T-cell (primary cell): ENCODE results near the gene DIS3L. TPM values are rescaled to one million over a fixed set of nuclear protein-coding genes. Genes with fewer than 3 reads are reported as not detected.

Source experiments
- ATAC-seq, 4 experiments: fragments of 200-7000 bp in 3 of 4; fragments of 150-1000 bp in 1 of 4; cut with Tn5 transposase; replicated peaks in 1 of 4; 1 replicate in 3 of 4; 2 replicates in 1 of 4; pipeline ENCODE4 v1.10.0; 2021; ENCODE audit warnings: moderate library complexity in 3 of 4, mild to moderate bottlenecking in 2 of 4, moderate number of reproducible peaks in 1 of 4
- CTCF ChIA-PET, 2 donors: fragments of 300-600 bp; sonication (Branson Sonifier 250); formaldehyde crosslinking; loops; one replicate each; lab custom pipeline; 2022; ENCODE audit warnings: antibody characterized with exemption in 2 of 2; lab: Charles Lee
- POLR2A ChIA-PET, 2 donors: fragments of 300-600 bp; sonication (Branson Sonifier 250); formaldehyde crosslinking; loops; one replicate each; lab custom pipeline; 2022; ENCODE audit warnings: antibody characterized with exemption in 2 of 2; lab: Charles Lee
- DNase-seq, 35 experiments: peaks; one replicate each; pipeline versions ENCODE4 v3.0.0 to v3.0.0-alpha.2; 2013 to 2023
- H3K27ac ChIP-seq: one replicate; pipeline ENCODE4 v1.5.1; 2013; ENCODE audit warnings: low read length
- H3K27me3 ChIP-seq, 2 experiments: replicated peaks in 1 of 2; 1 replicate in 1 of 2; 2 replicates in 1 of 2; pipeline versions ENCODE4 v1.6.1 to v1.7.0; 2013; ENCODE audit warnings: low read length in 1 of 2, mixed read lengths in 1 of 2; ENCODE audit not compliant: control insufficient read depth in 2 of 2, insufficient read depth in 2 of 2; ENCODE audit errors: extremely low read depth in 1 of 2
- H3K36me3 ChIP-seq, 2 donors: 1 replicate in 1 of 2; 2 replicates in 1 of 2; pipeline versions ENCODE4 v1.6.1 to v1.7.0; 2013; ENCODE audit warnings: low read length in 1 of 2; ENCODE audit not compliant: control insufficient read depth in 2 of 2, insufficient read depth in 1 of 2; ENCODE audit errors: extremely low read depth in 1 of 2
- H3K4me1 ChIP-seq, 2 experiments: 1 replicate in 1 of 2; 2 replicates in 1 of 2; pipeline versions ENCODE4 v1.6.1 to v1.7.0; 2013; ENCODE audit warnings: low read length in 2 of 2, mixed read lengths in 1 of 2; ENCODE audit not compliant: insufficient read depth in 2 of 2, control insufficient read depth in 1 of 2; ENCODE audit errors: extremely low read depth in 1 of 2
- H3K4me3 ChIP-seq, 2 donors: 1 replicate in 1 of 2; 2 replicates in 1 of 2; pipeline versions ENCODE4 v1.5.1 to v1.7.0; 2013; ENCODE audit warnings: mild to moderate bottlenecking in 2 of 2, low read length in 1 of 2, moderate library complexity in 1 of 2; ENCODE audit not compliant: control insufficient read depth in 1 of 2; ENCODE audit errors: extremely low read depth in 1 of 2
- H3K9me3 ChIP-seq: 2 replicates; pipeline ENCODE4 v1.7.0; 2013
- H3K27ac Mint-ChIP-seq, 2 donors: one replicate each; pipeline ENCODE4 v1.8.0; 2020 to 2021; ENCODE audit warnings: mild to moderate bottlenecking in 2 of 2, mixed read lengths in 2 of 2
- H3K27me3 Mint-ChIP-seq, 2 donors: one replicate each; pipeline ENCODE4 v1.8.0; 2021 to 2022; ENCODE audit warnings: mixed read lengths in 2 of 2
- H3K36me3 Mint-ChIP-seq: one replicate; pipeline ENCODE4 v1.8.0; 2021; ENCODE audit warnings: mixed read lengths
- H3K4me1 Mint-ChIP-seq, 3 donors: one replicate each; pipeline ENCODE4 v1.8.0; 2020 to 2022; ENCODE audit warnings: mixed read lengths in 3 of 3, mild to moderate bottlenecking in 1 of 3
- H3K4me3 Mint-ChIP-seq, 3 donors: one replicate each; pipeline ENCODE4 v1.8.0; 2020 to 2022; ENCODE audit warnings: mild to moderate bottlenecking in 3 of 3, mixed read lengths in 3 of 3, moderate library complexity in 3 of 3
- H3K9me3 Mint-ChIP-seq, 3 donors: one replicate each; pipeline ENCODE4 v1.8.0; 2020 to 2022; ENCODE audit warnings: mixed read lengths in 3 of 3
- WGBS: methylation state at CpG from one replicate; pipeline ENCODE4 v1.1.5; 2013; ENCODE audit warnings: missing lambda C conversion rate; ENCODE audit not compliant: insufficient coverage; 5-methylcytosine and 5-hydroxymethylcytosine counted together
- total RNA-seq, 35 experiments: library from RNA in 6 of 35; stranded (reverse) in 6 of 35; fragments of 120-200 nt in 1 of 35; gene quantifications; one replicate each; pipeline versions ENCODE4 v1.2.1 to v1.2.4 and lab custom pipeline; 2013 to 2026

DIS3L gene
- total RNA-seq, 5 donors from 2014 or later (not counting 1 experiment from before 2014, with no cell fraction given), result 29.9 to 36.9 (median 30.2) TPM

GRCh38 chr15:66251790-66252684, 41.3 kb upstream of the DIS3L start:
- H3K4me3 Mint-ChIP-seq, result peak overlapping the region; percentile 73 to 79 (median 75)
- no peak overlapping the region for H3K27ac Mint-ChIP-seq
- H3K27me3 ChIP-seq, result peaks cover 27 to 56% of the 10 kb centered on the region in 2 experiments
- no peaks in the 10 kb centered on the region for H3K36me3 Mint-ChIP-seq
- H3K9me3 Mint-ChIP-seq, result no peaks in the 10 kb centered on the region
- H3K4me1 ChIP-seq, result peaks cover 6 to 34% of the 10 kb centered on the region in 2 experiments
- ATAC-seq (peak; percentile 63 to 75 (median 66)), DNase-seq (peak in 26 of 35 experiments; percentile 4 to 58 (median 28))
- H3K4me3 ChIP-seq, result peak overlapping the region; percentile 38 to 85
- peaks cover 10 to 27% (median 20%) of the 10 kb centered on the region in 3 donors for H3K4me1 Mint-ChIP-seq
- CTCF ChIA-PET, result no interaction called here
- no peaks in the 10 kb centered on the region for H3K36me3 ChIP-seq
- 6% methylated on average over 37 of the region's 72 CpGs for WGBS
- POLR2A ChIA-PET, result no interaction called here
- no peaks in the 10 kb centered on the region for H3K9me3 ChIP-seq
- H3K27me3 Mint-ChIP-seq, result peaks cover 40 to 75% of the 10 kb centered on the region in 2 donors
- H3K27ac ChIP-seq, result no peak overlapping the region

GRCh38 chr15:66252685-66253417, 40.5 kb upstream of the DIS3L start:
- CTCF ChIA-PET, result interaction anchor here in 1 of 2 donors (0.6 kb wide), 1 partner anchor 154 kb away, joined by 3 read pairs; no protein-coding TSS in a partner anchor

GRCh38 chr15:66253418-66254088, 39.8 kb upstream of the DIS3L start, which contains the start of gene MEGF11:
TSS of gene MEGF11 (minus strand) at chr15:66253750. CDS start at chr15:66128403, 125,347 bp downstream.
- Mint-ChIP-seq H3K4me1 (peaks cover 10 to 27% (median 20%) of the 10 kb centered on the region in 3 donors), H3K27me3 (peaks cover 41 to 72% of the 10 kb centered on the region in 2 donors), H3K9me3 (no peaks in the 10 kb centered on the region), H3K27ac (peak within 1 kb of the TSS in 1 of 2 donors; percentile 68), H3K4me3 (peak within 1 kb of the TSS; percentile 73 to 83 (median 77)), H3K36me3 (no peaks in the 10 kb centered on the region)
- Histone ChIP-seq H3K9me3 (no peaks in the 10 kb centered on the region), H3K4me3 (peak within 1 kb of the TSS; percentile 38 to 85), H3K27me3 (peaks cover 34 to 53% of the 10 kb centered on the region in 2 experiments), H3K27ac (no peak within 1 kb of the TSS), H3K36me3 (no peaks in the 10 kb centered on the region), H3K4me1 (peaks cover 6 to 34% of the 10 kb centered on the region in 2 experiments)
- WGBS, result 1% methylated on average over 63 of the region's 64 CpGs
- ATAC-seq (peak in 1 of 4 experiments; percentile 8), DNase-seq (peak in 1 of 35 experiments; percentile 10)
- ChIA-PET CTCF (interaction anchor here in 1 of 2 donors (0.6 kb wide), 1 partner anchor 154 kb away, joined by 3 read pairs; no protein-coding TSS in a partner anchor), POLR2A (no interaction called here)

More at GRCh38 chr15:66252685-66253417, 40.5 kb upstream of the DIS3L start:
- H3K4me1 Mint-ChIP-seq, result peaks cover 10 to 27% (median 20%) of the 10 kb centered on the region in 3 donors
- Histone ChIP-seq H3K4me1 (peaks cover 6 to 34% of the 10 kb centered on the region in 2 experiments), H3K27ac (no peak overlapping the region), H3K9me3 (no peaks in the 10 kb centered on the region), H3K36me3 (no peaks in the 10 kb centered on the region), H3K27me3 (peaks cover 30 to 53% of the 10 kb centered on the region in 2 experiments), H3K4me3 (peak overlapping the region; percentile 38 to 85)
- ATAC-seq, result peak; percentile 36 to 63 (median 50)
- H3K27ac Mint-ChIP-seq, result no peak overlapping the region
- POLR2A ChIA-PET, result no interaction called here
- no peaks in the 10 kb centered on the region for H3K36me3 Mint-ChIP-seq
- 1% methylated on average over 51 of the region's 64 CpGs for WGBS
- H3K9me3 Mint-ChIP-seq, result no peaks in the 10 kb centered on the region
- H3K27me3 Mint-ChIP-seq, result peaks cover 45 to 76% of the 10 kb centered on the region in 2 donors
- H3K4me3 Mint-ChIP-seq, result peak overlapping the region; percentile 73 to 79 (median 75)
- peak in 13 of 35 experiments; percentile 7 to 32 (median 16) for DNase-seq

DNA sequence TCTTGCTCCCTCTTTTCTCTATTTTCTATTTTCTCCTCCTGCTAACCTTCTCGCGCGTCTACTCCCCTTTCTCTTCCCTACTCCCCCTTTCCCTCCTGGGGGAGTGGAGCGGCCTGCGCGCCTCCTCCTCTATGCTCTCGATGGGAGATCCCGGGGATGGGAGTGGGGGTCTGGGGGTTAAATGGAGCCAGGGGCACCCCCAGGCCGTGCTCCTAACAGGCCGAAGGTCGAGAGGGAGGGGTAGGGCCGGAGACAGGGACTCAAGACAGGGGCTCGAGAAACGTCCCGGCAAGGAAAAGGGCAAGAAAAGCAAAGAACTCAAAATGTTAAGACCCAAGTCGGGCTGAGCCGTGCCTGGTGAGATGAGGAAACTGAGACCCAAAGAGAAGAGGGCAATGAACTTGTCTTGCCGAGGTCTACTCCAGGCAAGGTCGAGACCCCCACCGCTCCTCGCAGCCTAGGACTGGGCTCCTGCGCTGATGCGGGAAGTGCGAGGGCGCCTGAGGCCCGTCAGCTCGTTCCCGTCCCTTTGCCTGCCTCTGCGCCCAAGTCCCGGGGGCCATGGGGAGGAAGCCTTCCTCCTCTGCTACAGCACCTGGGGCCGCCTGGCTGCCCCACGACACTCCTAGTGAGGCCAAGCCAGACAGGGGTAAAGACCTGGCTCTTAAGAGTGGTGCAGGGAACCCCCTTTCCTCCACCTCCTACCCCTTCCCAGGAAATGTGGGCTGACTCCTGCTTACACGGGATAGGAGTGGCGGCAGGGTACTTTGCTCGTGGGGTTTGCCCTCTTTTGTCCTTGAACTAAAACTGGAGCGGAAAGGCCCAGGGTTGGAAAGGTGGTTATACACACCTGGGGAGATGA, 39.0 kb upstream of the DIS3L start:
- peaks cover 10 to 27% (median 18%) of the 10 kb centered on the region in 3 donors for H3K4me1 Mint-ChIP-seq
- ChIA-PET CTCF (no interaction called here), POLR2A (no interaction called here)
- no peak overlapping the region for H3K27ac ChIP-seq
- ATAC-seq (no peak), DNase-seq (peak in 1 of 35 experiments; percentile 8)
- WGBS, result 9% methylated on average over 28 of the region's 36 CpGs
- no peaks in the 10 kb centered on the region for H3K9me3 Mint-ChIP-seq
- no peaks in the 10 kb centered on the region for H3K36me3 ChIP-seq
- H3K27ac Mint-ChIP-seq, result peak overlapping the region in 1 of 2 donors; percentile 68
- peak overlapping the region; percentile 71 to 83 (median 77) for H3K4me3 Mint-ChIP-seq
- no peaks in the 10 kb centered on the region for H3K36me3 Mint-ChIP-seq
- H3K4me1 ChIP-seq, result peaks cover 6 to 34% of the 10 kb centered on the region in 2 experiments
- H3K27me3 ChIP-seq, result peaks cover 34 to 53% of the 10 kb centered on the region in 2 experiments
- H3K4me3 ChIP-seq, result no peak overlapping the region
- no peaks in the 10 kb centered on the region for H3K9me3 ChIP-seq
- H3K27me3 Mint-ChIP-seq, result peaks cover 41 to 68% of the 10 kb centered on the region in 2 donors

DNA sequence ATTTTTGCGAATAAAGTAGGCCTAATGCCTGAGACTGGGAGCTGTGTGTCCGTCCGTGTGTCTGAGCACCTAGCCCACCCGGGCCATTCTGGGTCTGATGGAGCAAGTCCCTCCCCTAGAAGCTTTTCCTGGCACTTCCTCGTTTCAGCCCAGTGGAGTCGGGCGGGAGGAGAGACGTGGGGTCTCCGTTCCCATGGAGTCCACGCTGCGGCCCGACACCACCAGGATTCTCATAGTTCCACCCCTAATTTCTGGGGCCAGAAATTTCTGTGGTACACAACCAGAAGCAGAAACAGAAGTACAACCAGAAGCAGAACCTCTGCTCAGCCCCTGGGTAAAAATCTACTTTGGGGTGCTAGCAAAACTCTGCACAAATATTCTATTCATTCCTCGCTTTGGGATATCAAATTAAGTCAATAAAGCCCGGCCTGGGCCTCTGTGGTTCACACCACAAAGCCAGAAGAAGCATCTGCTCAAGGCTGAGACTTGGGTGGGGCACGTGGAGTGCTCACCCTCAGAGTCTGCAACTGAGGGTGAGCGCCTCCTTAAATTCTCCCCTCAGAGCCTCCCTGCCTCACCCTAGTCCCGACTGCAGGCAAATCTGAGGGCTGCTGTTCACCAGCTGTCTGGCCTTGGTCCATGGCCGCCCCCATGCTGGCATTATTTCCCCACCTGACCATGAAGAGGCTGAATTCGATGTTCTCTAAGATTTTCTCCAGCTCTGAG, 38.3 kb upstream of the DIS3L start:
- DNase-seq, result no peak
- Histone ChIP-seq H3K4me3 (no peak overlapping the region), H3K27me3 (peaks cover 34 to 53% of the 10 kb centered on the region in 2 experiments), H3K27ac (no peak overlapping the region), H3K9me3 (no peaks in the 10 kb centered on the region), H3K36me3 (no peaks in the 10 kb centered on the region), H3K4me1 (peaks cover 6 to 34% of the 10 kb centered on the region in 2 experiments)
- Mint-ChIP-seq H3K36me3 (no peaks in the 10 kb centered on the region), H3K27me3 (peaks cover 46 to 63% of the 10 kb centered on the region in 2 donors), H3K4me1 (peaks cover 10 to 27% (median 18%) of the 10 kb centered on the region in 3 donors), H3K4me3 (peak overlapping the region in 2 of 3 donors; percentile 23 to 83), H3K9me3 (no peaks in the 10 kb centered on the region), H3K27ac (peak overlapping the region in 1 of 2 donors; percentile 19)
- ChIA-PET POLR2A (no interaction called here), CTCF (no interaction called here)
- 24% methylated on average over 14 of the region's 19 CpGs for WGBS
- ATAC-seq, result no peak
